ENCODE results near the gene DMRTC2.
A peak's percentile ranks its signal among the peaks of the same experiment; 100 is the strongest.
"Not testable (repeated sequence)": the region's sequence is repeated elsewhere in the genome, so short reads cannot be mapped to it uniquely, and the experiment has no call there.

DMRTC2 gene

DNA sequence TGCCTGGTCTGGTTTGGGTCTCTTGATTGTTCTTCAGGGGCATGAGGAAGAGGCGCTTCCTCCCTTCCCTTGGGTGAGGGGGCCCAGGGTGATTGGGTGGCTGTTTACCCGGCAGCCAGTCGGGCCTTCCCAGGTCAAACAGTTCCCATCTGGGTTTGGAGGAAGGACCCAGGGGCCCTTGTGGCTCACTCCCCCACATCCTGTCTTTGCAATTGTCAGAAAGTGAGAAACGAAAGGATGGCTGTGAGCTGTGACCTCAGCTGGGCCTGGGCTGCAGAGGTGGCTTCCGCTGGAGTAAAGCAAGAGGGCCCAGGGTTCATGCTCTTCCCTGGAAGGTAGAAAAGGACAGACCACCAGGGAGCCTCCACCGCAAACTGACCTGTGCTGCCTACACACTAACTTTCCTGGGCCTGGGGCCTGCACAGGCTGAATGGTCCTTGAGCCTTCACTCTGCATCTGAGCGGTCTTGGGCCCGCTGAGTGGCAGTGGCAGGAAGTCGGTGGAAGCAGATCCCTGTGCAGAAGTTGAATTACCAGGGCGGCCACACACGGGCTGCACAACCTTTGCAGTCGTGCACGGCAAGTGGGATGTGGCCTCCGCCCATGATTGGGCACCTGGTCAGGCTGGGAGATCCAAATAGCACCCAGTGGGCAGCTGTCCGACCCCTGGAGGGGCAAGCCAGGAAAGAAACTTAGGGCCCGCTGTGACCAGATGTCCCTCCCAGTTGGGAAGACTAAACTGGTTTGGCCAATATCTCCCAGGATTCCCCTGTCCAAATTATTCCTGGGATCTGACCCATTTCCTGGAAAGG, 26.9 kb downstream of the DMRTC2 start:
- DNase-seq (ENCODE audit: low spot score), result peak; percentile 61

- DNase-seq (ENCODE audit: low spot score), result peak; percentile 33
Observed at GRCh38 chr19:41872384-41872774, 27.5 kb downstream of the DMRTC2 start.

DNA sequence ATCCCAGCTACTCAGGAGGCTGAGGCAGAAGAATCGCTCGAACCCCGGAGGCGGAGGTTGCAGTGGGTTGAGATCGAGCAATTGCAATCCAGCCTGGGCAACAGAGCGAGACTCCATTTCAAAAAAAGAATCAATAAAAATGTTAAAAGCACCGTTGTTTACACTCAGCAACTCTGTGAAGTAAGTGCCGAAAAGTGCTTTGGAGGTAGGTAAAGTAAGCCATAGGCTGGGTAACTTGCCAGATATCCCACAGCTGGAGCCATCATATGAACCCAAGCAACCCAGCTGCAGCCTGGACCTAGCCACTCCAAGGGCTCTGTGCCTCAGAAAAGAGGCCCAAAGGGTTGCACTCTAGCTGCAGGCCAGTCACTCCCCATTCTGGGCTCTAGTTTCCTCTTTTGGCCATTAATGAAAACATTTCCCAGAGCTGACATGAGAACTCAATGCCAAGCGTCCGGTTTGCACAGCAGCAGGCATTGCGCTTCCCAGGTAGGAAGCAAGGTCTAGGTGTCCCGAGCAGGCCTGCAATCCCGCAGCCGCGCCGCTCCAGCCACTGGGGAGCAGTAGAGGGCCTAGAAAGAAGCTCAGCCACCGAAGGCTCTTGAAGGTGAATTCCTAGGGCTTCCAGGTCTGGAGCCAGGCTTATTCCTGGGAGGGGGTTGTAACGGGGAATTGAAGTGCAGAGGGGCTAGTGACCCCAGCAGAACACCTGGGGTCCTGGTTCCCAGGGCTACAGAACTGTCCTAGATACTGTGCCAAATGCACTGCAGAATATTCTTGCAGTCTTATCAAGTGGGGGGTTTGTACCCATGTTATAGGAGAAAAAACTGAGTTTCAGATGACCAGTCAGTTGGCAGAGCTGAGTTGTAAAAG, 28.2 kb downstream of the DMRTC2 start:
- peak; percentile 78 for DNase-seq (ENCODE audit: low spot score)

DNA sequence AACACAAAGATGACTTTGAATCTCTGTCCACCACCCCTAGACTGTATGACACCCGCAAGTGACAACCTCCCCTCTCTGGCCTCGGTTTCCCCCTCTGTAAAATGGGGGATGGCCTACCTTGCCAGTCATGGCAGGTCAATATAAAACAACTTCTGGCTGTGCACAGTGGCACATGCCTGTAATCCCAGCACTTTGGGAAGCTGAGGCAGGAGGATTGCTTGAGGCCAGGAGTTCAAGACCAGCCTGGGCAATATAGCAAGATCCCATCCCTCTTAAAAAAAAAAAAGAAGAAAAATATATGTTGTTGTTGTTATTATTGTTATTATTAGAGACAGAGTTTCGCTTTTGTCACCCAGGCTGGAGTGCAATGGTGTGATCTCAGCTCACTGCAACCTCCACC, 31.1 kb downstream of the DMRTC2 start:
- not testable (repeated sequence) for DNase-seq (ENCODE audit: low spot score)

DNA sequence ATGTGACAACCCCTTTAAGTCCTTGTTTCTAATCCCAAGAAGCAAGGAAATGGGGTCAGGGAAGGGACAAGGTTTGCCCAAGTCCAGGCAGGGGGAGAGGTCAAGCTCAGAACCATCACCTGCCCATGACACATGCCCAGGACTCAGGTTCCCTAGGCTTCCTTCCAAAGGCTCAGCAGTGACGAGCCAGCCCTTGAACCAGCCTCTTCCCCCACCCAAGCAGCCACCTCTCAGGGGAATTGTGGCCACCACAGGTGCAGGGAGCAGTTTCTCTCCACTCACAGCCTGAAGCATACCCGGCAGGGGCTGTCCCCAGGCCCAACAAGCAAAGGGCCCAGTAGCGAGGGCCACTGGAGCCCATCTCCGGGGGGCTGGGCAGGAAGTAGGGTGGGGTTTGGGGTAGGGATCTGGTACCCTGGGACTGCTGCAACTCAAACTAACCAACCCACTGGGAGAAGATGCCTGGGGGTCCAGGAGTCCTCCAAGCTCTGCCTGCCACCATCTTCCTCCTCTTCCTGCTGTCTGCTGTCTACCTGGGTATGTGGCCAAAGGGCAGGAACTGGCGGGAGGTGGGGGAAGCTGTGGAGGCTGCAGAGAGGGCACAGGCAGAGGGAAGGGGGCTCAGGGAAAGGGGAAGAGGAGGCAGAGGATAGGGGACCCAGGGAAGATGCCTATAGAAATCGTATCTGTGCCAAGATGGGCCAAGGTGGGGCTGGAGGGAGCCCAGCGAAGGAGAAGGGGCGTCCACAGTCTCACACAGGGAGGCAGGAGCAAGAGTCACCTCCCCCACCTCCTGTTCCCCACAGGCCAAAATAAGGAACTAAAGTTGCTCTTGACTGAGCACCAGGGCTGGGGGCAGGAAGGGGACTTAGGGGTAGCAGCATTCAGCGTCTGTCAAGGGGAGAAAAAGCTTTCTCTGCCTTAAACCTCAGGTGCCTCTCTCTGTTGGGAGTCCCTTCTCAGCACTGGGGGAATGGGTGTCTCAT, 32.3 kb downstream of the DMRTC2 start, which contains the start of gene CD79A:
CD79A (plus strand) TSS at position 433 of the 986 bp plus-strand sequence; CDS start at position 459, 26 bp downstream.
- peak; percentile 98 for DNase-seq (ENCODE audit: low spot score)

DNA sequence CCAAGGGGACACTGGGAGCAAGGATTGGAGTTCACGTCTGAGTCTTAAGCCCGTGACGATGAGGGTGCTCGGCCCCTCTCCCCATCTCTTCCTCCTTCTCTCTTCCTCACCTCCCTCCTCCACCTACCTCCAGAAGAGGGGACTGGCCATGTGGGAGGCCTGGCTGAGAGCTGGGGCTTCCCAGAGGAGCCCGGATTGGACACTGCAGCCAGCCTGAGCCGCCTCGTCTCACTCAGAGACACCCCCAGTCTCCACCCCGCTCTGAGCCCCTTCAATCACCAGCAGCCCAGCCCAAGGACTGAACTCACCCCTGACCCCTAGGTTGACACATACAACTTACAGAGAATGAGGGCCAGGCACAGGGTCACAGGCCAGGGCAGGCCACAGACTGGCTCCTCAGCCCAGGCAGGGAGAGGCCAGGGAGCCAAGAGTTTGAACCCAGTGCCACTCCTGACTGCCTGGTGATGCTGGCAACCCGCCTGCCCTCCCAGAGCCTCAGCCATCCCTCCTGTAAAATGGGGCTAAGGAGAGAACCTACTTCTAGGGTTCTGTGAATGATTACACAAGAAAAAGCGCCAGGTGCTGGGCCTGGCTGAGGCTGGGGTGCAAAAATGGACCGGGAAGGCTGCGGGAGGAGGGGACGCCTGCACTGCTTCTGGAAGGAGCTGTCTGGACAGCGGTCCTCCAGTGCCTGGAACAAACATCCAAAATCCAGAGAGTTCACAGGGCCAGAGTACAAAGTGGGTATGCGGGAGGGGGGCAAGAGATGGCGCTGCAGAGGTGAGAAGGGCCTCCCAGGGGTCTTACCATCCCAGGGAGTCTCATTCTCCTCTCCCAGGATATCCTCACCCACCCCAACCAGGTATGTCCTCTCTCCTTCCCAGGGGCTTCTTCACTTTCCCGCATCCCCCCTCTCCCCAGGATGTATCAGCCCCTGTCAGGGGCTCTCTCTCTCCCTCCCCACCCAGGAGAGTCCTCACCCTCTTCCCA, 33.4 kb downstream of the DMRTC2 start:
- DNase-seq (ENCODE audit: low spot score), result no peak

GRCh38 chr19:41879080-41879479, 34.2 kb downstream of the DMRTC2 start:
- no peak for DNase-seq (ENCODE audit: low spot score)

- DNase-seq (ENCODE audit: low spot score), result no peak
Observed at GRCh38 chr19:41879670-41880328, 35.0 kb downstream of the DMRTC2 start.

DNA sequence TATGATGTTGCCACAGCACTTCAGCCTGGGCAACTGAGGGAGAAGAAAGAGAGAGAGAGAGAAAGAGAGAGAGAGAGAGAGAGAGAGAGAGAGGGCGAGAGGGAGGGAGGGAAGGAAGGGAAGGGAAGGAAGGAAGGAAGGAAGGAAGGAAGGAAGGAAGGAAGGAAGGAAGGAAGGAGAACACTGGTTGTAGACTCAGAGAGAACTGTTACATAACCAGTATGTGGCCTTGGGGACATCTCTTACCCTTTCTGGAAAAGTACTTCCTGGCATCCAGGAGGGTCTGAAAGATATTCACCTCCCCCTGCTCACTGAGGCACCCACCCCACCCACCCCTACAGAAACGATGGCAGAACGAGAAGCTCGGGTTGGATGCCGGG, 35.5 kb downstream of the DMRTC2 start:
- DNase-seq (ENCODE audit: low spot score), result no peak

- DNase-seq (ENCODE audit: low spot score), result peak; percentile 65
Observed at GRCh38 chr19:41882568-41883462, 38.0 kb downstream of the DMRTC2 start, which contains the start of gene ARHGEF1. Gene ARHGEF1, plus strand, starts transcription at chr19:41883184. Its CDS starts 4,899 bp downstream, at chr19:41888083.

- peak; percentile 69 for DNase-seq (ENCODE audit: low spot score)
Observed at GRCh38 chr19:41883463-41883820, 38.6 kb downstream of the DMRTC2 start.

DNA sequence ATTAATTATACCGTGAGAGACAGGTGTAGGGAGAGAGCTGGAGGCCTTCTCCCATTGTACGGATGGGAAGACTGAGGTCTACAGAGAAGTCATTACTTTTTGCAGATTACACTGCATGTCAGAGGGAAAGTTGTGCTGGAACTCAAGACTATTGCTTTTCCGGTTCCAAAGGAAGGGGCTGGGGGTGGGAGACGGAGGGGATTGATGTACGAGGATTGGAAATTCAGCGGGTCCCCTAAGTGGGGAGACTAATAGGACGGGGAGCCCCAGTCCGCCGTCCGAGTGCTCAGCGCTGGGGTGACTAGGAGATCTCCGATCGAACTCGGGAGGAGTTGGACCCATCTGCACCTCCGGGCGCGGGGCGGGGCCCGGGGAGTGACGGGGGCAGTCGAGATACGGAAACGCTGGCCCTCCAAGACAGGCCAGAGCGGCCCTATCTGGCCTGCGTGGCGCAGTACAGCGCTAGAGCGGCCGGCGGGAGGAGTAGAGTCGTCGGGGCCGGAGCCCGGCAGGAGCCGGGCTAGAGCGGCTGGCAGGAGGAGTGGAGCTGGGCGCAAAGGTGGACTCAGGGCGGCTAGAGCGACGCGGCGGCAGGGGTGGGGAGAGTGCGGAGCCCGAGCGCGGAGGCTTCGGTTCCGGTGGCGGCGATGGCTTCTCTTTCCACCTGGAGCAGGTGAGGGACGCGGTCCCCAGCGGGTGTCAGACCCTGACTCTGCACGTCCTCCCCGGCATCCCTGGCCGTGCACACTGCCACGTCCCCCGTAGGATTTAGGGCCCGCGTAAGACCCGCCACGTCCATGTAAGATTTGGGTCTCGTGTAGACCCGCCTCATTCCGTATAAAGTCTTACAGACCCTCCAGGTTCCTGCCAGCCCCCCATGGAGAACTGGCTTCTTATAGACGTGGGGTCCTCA, 39.2 kb downstream of the DMRTC2 start:
- DNase-seq (ENCODE audit: low spot score), result peak; percentile 96

DNA sequence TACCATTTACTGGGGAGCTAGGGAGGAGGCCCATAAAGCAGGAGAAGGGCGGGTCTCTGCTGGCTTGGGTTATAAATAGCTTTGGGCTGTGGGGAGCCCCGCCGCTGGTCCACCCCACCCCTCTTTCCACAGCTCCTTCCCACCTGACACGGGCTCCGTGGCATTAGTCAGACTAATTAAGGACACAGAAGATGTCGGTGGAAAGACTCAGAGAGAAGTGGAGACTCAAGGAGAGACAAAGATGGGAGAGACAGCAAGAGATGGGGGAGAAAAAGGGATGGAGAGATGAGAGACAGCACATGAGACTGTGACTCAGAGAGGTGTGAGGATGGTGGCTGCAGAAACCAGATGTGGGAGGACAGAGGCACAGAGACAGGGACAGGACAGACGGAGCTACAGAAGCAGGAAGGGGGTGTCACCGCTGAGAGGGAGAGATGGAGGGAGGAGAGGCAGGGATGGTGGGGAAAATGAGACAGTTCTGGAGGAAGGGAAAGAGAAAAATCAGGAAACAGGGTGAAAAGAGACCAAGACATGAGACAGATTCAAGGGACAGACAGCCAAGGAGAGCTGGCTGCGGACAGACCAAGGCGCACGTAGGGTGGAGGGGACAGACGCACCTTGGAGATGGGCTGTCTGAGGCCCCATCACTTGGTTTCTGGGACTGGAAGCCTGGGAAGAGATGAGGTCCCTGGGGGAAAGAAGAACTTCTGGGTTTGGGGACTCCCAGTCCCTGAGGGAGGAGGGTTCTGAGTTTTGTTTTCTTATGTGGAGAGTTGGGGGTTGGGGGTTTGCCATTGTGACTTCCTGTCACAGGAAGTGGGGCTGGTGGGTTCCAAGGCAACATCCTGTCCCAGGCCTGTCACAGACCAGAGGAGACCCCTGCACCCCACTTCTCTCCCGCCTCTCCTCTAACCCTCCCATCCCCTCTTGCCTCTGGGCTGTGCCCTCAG, 42.2 kb downstream of the DMRTC2 start:
- peak; percentile 69 for DNase-seq (ENCODE audit: low spot score)

DNA sequence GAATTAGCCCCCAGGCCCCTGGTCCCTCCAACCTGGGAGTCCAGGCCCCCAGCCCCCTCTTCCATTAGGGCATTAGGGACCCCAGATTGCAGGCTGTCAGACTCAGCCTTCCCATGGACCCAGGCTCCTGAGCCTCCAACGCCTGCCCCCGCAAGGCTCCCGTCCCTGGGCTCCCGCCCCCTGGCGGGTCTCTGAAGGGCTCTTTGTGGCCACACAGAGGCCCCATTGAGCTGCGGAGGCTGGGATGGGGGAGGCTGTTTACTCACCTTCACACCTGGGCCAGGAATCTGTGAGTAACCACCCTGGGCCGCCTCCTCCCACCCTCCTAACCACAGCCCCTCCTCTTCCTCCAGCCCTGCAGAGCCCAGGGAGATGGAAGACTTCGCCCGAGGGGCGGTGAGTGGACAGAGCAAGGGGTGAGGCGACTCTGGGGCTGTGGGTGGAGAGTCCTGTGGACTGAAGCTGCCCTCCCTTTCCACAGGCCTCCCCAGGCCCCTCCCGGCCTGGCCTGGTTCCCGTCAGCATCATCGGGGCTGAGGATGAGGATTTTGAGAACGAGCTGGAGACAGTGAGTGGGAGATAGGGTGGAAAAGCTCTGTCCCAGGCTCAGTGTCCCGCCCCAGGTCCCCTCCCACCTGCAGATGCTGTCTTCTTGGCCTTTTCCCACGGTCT, 43.0 kb downstream of the DMRTC2 start:
- peak; percentile 59 for DNase-seq (ENCODE audit: low spot score)

DNA sequence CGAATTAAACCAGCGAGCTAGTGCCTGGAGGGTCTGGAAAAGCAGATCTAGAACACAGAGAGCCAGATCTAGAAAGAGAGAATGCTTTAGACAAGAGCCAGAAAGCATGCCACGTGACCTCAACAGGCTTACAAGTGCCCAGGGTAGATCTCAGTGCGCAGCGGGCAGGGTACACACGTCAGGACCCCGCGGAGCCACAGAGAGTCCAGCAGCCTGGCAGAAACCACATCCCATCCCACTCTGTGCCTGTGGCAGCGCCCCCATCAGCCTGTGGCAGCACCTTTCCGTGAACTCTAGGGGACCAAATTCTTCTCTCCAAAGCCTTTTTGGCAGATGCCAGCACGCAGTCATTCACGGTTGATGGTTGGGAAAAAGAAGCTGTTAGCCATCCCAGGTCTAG, 44.1 kb downstream of the DMRTC2 start:
- no peak for DNase-seq (ENCODE audit: low spot score)

GRCh38 chr19:41889896-41890295, 45.1 kb downstream of the DMRTC2 start:
- no peak for DNase-seq (ENCODE audit: low spot score)
